Globus pallidus (tissue), 1 donor: ENCODE data around the gene MYOM3.

Experiments used
- DNase-seq: peaks from one replicate; pipeline ENCODE4 v3.0.0-alpha.2; 2015; ENCODE audit warnings: low spot score

The MYOM3 gene

DNA sequence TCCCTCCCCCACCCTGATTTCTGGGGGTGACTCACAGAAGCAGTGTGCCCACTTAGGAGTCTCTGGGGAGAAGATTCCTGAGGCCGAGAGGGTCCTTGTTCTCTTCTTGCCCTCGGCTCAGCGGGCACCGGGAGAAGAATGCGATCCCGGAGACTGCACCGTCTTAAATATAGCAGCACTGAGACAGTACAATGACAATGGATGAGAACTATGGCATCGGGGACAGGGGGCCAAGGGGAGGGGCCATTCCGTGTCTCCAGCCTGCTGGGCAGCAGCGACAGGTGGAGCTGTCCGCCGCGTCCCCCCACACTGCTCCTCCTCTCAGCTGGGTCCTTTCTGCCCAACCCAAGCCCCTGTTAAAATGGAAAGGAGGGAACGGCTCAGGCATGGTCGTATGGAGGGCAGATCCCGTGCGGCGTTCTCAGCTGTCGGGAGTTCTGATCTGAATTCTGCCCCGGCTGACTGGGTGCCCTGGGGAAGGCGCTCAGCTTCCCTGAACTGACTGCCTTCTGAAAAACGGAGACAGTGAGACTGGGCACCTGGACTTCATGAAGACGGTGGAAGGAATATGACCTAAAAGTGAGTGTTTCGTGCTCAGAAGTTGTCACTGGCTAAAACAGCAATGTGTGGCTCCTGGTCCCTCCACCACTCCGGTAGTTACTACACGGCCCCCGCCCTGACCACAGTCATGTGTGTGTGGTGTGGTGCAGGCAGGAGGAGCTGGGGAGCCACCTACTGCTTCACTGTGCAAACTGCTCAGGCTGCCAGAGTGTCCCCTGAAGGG is at the start of gene MYOM3:
Gene MYOM3 (minus strand): TSS at position 140 of the 784 bp plus-strand sequence. CDS start 3,499 bp downstream, outside the sequence.
- peak; percentile 16 for DNase-seq

DNA sequence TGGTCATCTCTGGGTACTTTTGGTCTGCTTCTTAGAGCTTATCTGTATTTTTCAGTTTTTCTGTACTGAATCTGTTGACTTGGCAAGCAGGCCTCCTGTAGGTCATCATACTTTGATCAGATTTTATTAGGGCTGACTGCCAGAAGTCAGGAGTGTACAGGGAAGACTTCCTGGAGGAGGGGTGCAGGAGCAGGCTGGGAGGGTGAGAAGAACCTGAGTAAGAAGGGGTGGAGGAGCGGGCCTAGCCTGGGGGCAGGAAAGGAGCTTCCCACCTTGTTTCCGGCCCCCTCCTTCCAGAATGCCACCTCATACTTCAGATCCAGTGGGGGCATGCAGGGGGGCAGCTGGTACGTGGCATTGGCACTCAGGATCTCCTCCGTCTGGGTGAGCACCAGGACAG is 49.3 kb upstream of the MYOM3 start:
- DNase-seq = no peak

DNA sequence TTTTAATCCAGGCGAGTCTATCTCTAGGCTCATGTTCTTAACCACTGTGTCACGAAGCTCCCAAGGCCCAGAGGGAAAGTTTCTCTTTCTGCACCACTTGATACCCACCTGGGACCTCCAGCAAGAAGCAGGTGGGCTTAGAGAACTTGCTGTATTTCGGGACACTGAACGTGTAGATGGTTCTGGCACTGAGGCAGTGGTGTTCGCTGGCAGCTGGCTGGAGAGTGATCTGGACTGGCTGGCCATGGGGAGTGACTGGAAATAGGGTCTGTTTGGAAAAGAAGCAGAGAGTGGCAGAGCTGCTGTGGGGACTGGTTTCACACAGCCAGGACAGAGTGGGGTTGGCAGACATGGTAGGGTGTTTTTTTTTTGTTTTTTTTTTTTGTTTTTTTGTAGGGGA is 47.4 kb upstream of the MYOM3 start:
- no peak for DNase-seq

DNA sequence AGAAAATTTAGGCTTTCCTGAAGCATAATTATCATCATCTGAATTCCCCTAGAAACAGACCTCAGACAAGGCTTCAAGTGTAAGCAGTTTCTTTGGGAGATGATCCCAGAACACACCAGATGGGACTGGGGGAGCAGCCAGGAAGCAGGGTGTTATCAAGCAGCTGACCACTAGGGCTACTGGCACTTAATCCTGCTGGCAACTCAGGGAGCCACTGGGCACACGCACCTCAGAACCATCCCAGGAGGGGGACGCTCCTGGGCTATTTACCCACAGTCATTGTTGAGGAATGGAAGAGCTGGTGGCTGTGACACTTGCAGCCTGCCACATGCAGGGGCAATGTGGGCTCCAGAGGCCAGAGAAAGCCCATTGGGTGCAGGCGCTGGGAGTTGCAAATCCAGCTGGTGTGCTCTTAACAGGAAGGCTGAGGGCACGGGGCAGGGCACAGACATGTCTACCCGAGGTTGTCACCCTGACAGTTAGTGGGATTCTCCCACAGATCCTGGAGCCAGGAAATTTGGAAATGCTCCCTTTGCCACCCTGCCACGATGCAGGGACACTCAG is 46.1 kb upstream of the MYOM3 start:
- DNase-seq = no peak

DNA sequence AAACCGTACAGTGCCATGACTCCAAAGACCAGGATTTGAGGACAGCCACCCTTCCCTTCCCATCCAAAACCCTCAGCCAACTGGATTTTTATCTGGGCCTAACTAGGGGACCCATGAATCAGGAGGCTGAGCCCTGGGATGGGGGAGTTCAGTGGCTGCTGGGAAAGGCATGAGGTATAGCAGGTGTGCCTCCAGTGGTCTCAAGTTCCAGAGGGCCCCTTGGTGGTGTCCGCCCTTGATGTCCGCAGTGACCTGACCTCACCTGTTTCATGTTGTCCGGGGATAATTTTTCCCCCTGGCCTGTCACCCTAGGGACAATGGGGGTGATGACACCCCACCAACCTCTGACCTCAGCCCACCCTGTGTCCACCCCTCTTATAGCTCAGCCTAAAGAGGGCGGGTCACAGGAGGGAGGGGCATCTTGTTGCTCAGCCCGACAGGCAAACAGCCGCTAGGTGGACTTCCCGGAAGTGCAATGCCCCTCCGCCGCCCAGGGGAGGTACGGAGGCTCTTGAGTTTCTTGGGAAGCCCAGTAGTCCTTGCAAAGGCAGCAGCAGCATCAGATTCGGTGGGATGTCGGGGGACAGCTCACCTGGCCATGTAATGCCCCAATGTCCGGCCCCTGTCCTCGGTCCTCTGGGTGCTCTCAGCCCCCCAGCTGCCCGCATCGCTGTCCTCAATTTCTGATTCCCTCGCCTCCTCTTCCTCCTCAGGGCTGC is 44.8 kb upstream of the MYOM3 start:
- no peak for DNase-seq

DNA sequence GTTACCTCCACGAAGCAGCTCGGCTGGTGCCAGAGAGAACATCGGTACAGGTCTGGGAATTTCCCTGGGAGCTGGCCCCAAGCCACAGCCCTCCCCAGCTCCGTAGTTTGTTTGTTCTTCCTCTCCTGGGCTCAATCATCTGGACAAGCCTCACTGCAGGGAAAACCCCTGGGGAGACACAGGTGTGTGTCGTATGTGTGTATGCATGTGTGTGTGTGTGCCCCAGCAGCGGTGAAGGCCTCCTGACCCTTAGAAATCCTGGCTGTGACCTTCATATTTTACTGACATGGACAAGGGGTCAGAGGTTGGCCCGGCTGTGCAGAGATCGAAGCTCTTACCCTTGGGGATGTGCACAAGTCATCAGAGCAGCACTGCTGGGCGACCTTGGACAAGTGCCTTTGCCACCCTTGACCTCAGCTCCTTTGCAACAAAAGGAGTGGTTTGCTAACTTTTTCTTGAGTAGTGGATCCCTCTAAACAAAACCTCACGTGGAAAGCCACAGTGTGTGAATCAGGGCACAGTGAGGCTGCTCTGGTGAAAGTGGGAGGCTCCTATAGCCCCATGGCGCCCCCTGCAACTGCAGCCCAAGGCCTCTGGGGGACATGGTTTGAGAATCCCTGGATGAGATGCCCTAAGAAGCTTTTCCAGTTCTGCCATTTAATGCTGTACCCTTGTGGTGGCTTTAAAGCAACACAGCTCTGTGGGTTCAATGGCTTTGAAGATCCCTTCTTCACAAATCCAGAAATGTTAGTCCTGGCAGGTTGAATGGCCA is 43.3 kb upstream of the MYOM3 start:
- no peak for DNase-seq

DNA sequence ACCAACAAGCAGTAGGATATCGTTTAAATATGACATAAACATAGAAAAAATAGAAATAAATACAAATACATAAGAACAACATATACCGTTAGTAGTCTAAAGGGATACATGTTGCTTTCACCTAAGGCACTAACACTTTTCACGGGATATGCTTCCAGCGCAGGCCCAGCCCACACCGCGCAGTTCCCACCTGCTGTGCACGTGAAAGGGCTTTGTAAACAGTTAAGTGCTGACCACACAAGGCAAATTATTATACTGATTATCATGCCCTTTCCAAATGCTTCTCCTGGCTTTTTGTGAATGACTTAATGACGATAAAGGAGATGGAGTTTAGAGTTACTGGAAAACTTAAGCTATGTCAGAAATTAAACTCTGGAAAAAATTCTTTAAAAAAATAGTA is 42.3 kb upstream of the MYOM3 start:
- DNase-seq = no peak

DNA sequence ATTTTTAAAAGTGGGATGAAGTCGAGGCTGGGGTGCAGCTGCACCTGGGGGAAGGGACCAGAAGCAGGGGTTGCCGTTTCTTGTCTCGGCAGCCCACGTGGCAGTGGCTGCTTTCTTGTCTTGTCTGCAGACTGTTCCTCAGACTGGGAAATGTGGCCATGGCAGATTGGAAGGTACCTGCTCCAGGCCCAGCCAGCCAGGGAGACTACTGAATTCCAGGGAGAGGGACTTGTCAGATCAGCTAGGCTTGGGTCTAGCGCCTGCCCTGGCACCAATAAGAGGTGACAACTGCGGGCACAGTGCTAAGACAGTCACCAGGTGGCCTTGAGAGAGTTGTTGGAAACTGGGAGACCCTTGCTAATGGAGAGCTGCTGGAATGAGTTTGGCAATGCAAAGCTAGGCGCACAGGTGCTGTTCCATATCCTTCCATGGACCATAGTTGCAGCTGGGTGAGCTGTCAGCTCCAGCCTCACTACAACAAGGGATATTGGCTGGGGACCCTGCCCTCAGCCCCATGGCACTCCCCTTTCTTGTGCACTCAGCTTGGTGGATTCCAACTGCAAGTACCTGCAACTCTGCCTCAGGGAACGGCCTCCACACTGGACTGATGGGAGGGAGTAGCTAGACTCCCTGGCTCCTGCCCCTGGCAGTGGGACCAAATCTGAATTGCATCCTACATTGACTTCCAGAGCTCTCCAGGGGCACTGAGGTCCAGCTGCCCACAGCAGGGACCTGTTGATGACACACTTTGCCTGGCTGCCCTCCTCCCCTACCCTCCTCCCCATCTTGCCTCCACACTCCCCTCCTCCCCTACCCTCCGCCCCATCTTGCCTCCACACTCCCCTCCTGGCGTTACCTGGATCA is 40.9 kb upstream of the MYOM3 start:
- no peak for DNase-seq

DNA sequence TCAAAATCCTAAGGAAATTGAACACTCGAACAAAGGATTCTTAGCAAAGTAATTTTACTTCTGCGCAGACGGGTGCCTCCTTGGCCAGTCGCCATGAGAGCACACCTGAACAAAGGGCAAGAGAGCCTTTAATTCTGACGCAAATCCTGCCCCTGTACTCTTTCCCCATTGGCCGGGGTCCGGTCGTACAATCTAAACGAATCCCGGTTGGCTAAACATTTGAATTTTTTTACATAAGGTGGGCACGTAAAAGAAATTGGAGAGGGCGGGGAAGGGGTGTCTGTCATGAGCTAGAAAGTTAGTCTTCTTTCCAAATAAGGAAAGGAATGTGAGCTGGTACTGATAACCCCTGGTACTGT is 39.2 kb upstream of the MYOM3 start:
- no peak for DNase-seq

DNA sequence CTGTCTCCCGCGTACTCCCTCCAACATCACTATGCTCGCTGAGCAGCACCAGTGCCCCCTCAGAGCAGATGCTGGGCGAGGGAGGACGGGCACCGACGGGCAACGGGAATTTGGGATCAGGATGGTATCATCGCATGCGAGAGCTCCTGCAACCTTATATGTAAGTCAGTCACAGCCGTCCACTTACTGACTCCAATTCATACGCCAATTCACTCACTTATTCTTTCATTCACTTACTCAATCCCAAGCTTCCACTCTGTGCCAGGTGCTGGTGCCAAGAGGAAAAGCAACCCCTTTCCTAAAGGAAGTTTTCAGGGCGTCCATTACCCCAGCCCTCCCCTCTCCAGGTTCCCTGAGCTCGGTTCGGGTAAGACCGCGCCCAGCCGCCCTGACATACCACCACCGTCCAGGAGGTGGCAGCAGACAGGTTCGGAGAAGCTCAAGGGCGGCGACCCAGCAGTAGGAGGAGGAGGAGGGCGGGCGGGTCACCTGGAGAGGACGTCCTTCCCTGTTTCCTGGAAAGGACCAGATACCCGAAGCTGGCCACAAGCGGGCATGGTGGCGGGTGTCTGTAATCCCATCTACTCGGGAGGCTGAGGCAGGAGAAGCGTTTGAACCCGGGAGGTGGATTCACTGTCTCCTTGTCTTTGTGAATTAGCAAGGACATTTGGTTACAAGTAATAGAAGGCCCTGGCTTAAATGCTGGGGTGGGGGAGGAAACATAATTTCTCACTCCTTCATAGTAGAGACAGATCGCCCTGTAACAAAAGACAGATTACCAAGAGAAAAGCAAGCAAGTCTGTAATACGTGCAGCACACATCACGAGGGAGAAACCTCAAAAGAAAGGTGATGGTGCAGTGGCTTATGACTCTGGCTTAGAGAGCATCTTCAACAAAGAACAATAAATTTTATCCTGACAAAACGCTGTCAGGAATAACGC is 38.6 kb upstream of the MYOM3 start:
- peak; percentile 55 for DNase-seq

DNA sequence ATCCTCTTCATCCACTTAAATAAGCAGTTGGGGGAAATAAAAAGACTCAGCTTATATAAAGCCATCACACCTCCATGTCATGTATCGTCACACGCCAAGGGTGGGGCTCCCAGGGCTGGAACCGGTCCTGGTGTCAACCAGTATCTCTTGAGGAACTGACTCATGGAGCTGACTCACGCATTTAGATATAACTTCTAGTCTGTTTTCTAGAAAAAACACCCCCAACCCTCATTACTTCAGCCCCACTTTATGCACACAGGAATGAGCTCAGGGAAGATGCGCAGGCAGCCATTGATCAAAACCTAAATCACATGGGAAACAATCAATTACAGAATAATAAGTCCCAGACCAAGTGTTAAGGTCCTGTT is 37.9 kb upstream of the MYOM3 start:
- DNase-seq = no peak

DNA sequence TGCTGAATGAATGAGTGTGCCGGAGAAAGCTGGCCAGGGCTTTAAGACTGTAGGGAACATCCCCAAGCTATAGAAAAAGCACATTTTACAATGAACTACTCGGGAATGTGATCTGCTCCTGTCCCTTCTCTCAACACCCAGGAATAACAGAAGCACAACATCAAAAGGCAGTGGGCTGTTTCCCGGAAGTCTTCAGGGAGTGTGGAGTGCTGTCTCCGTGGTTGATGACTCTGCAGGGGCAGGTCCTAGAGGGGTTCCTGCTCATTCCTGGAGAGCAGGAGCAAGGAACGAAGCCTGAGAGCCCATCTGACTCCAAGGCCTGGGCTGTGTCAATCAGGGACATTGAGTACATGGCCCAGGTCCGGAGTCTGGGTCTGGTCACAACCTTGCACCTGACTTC is 35.9 kb upstream of the MYOM3 start:
- DNase-seq = no peak

DNA sequence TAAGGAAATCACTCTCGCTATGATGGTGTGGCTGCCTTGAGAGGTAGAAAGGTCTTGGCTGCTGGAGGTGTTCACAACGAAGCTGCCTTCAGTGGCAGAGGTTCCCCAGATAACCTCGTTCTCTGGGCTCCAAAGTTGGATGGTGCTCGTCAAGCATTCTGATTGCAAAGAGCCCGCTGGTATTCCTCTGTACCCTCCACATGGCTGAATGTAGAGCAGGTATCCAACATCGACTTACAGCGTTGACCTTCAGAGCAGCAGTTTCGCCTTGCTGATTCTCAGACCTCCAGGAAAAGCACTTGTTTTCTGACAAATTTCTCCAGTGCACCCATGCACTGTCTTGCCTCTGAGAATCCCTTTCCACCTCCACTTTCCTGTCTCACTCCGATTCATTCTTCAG is 35.3 kb upstream of the MYOM3 start:
- DNase-seq = no peak

DNA sequence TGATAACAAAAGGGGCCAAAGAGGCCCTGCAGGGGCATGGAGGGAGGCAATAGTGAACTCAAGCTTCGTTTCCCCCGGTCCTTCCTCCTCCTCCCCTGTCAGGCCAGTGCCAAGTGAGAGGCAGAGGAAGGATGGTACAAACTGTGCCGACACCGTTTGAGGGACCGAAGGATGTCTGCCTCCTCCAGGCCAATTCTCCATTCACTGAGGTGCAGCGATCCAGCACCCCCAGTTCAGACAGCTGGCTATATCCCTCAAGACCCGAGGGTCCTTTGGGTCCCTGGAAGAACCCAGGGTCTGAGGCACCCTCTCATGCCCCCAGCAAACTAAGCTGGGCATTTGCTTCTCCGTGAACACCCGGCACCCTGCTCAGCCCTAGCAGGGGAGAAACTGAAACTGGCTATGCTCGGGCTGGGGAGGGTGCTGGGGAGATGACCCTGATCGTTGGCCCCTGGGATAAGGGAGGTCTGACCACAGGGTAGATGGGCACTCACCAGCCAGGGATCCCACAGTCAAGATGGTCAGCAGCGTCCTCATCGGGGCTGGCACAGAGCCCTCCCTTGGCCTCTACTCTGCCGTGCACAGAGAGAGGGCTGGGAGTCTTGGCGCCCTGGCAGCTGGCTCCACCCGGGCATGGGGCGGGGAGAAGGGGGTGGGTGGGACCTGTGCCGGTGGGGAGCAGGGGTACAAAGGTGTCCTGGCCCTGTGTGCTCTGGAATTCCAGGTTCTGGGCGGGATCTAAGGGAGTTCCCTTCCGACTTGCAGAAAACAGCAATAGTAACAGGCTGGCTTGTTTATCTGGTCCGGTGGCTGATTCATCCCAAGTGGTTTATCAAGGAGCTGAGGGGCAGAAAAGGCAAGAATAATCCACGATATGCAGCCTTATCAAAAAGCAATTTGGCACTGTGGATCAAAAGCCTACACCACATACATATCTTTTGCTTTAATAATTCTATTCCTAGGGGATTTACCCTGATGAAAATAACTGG is 30.9 kb upstream of the MYOM3 start, which contains the start of gene IL22RA1:
Gene IL22RA1 (minus strand): TSS at position 595 of the 989 bp plus-strand sequence. CDS start 58 bp downstream, at position 537.
- DNase-seq = no peak

DNA sequence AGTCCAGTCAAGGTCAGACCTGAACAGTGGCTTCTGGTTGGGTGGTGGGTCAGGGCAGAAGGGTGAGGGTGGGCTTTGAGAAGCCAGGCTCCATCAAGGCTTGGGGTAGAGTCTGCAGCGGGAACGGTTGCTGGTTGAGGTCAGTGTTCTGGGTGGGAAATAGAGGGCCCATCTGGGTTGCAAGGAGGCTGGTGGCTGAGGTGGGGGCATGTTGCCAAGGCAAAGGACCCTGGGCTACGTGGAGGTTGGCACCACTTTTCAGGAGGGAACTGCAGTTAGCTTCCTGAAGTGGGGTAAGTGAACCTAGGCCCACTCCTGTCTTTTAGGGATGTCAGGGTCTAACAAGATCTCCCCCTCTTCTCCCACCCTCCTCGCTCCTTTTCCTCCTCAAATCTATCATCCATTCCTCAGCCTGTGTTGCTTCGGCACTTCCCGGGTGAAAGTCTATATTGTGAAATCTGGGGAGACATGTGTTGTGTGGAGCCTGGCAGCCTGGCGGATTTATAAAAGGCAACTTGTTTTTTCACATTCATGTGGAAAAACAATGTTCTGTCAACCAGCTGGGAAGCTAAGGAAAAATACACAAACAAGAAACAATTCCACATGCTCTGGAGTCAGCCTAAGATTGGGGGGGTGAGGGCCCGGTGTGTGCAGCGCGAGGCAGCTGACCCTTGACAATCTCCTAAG is 29.5 kb upstream of the MYOM3 start:
- no peak for DNase-seq

DNA sequence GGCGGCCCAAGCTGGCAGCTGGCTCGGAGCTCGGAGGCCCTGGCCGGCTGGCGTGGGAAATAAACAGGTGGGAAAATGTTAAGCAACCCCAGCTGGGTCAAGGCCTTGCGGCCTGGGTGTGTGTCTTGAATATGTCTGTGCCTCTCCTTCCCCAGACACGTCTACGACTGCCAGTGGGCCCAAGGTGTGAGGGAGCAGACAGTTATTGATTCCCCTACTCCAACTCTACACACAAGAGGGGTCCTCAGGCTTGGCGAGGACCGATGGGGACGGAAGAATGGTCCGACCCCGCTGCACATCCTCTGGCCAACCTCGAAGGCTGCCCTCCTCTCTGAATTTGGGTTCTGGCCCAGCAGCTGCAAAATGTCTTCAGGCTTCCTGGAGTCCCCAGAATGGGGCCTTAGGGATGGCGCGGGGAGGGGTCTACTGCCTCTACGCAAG is 28.8 kb upstream of the MYOM3 start:
- no peak for DNase-seq

DNA sequence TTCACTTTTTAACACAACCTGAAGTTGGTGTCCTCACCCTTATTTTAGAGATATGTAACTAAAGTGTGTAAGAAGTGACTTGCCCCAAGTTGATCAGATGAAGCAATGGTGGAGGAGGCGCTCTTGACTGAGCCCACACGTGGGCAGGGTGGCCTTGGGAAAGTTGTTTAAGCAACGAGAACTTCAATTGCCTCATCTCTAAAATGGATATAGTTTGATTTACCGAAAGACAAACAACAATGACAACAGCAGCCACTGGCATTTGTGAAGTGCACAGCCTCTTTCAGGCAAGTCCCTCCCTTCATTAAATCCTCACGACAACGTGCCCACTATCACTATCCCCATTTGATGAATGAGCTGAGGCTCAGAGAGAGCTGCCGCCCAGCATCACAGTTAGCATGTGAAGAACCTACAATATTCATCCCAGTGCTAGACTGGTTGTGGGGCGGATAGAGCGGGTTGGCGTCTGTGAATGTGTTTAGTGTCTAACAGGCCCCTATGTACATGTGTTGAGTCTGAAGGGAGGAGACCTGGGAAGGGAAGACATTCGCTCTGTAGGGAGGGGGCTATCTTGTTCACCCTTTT is 28.0 kb upstream of the MYOM3 start:
- DNase-seq = no peak

DNA sequence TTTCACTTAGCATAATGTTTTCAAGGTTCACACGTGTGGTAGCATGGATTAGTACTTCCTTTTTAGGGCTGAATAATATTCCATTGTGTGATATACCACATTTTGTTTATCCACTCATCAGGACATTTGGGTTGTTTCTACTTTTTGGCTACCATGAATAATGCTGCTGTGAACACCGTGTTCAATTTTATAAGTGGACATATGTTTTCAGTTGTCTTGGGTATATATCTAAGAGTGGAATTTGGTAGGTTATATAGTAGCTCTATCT is 27.2 kb upstream of the MYOM3 start:
- no peak for DNase-seq
